H1 (cell line): ENCODE measurements around the gene MICU1. TPM values are rescaled to one million over a fixed set of nuclear protein-coding genes. Genes with fewer than 3 reads are reported as not detected.

Source experiments
- CTBP2 ChIP-seq: IDR thresholded peaks from 2 replicates; pipeline ENCODE4 v1.7.0; 2011; ENCODE audit warnings: borderline replicate concordance, mild to moderate bottlenecking, moderate library complexity, mixed read lengths, low read length; ENCODE audit not compliant: insufficient read depth, insufficient read length
- polyA plus RNA-seq, 7 experiments: library from polyadenylated mRNA; depleted of rRNA in 3 of 7; stranded (reverse) in 5 of 7; unstranded in 2 of 7; fragments of >200 nt in 5 of 7; fragments of 200-250 nt in 2 of 7; gene quantifications; 1 replicate in 5 of 7; 2 replicates in 1 of 7; 4 replicates in 1 of 7; pipeline versions ENCODE4 v1.2.1 to v1.2.3, GENCODE V29; 2011 to 2013; ENCODE audit warnings: missing spikeins in 2 of 7, mixed read lengths in 2 of 7
- total RNA-seq: library from RNA; stranded (reverse); fragmentation: NEBNext Ultra II Directional; extraction: Animal tissue kit (Norgen Biotek cat#: 25700); gene quantifications from 2 replicates; pipeline ENCODE4 v1.2.1, GENCODE V29; 2021

Gene MICU1
- total and polyA plus RNA-seq, 2 of the 8 experiments (the other 6 are each of a cell fraction or from before 2014, with no cell fraction given): 18.0 to 36.7 TPM

GRCh38 chr10:72658696-72659400 is 33.0 kb upstream of the MICU1 start (continued):
- TF ChIP-seq CTBP2: no peak
